H9 (cell line): ENCODE results near the gene C17orf113. TPM values are rescaled to one million over a fixed set of nuclear protein-coding genes. Genes with fewer than 3 reads are reported as not detected.

Experiments used
- DNase-seq: peaks from one replicate; pipeline ENCODE4 v3.0.0-alpha.2; 2017
- H2AFZ ChIP-seq: one replicate; pipeline ENCODE4 v1.6.1; 2013; ENCODE audit warnings: mild to moderate bottlenecking, low read length, control low read depth, moderate library complexity
- H2AK5ac ChIP-seq: 2 replicates; pipeline ENCODE4 v1.6.1; 2013; ENCODE audit warnings: low read length, control low read depth, mixed read lengths; ENCODE audit not compliant: insufficient read length
- H2BK120ac ChIP-seq: one replicate; pipeline ENCODE4 v1.6.1; 2013; ENCODE audit warnings: low read depth, mild to moderate bottlenecking, low read length, control low read depth, inconsistent platforms; ENCODE audit not compliant: poor library complexity, severe bottlenecking
- H2BK12ac ChIP-seq: 2 replicates; pipeline ENCODE4 v1.6.1; 2013; ENCODE audit warnings: low read length, control low read depth, mixed read lengths, low read depth; ENCODE audit not compliant: insufficient read length
- H2BK15ac ChIP-seq: 2 replicates; pipeline ENCODE4 v1.6.1; 2013; ENCODE audit warnings: low read depth, low read length, control low read depth
- H2BK20ac ChIP-seq: one replicate; pipeline ENCODE4 v1.6.1; 2013; ENCODE audit warnings: low read depth, mild to moderate bottlenecking, low read length, control low read depth, inconsistent platforms; ENCODE audit not compliant: poor library complexity, severe bottlenecking
- H2BK5ac ChIP-seq: 2 replicates; pipeline ENCODE4 v1.6.1; 2013; ENCODE audit warnings: low read length, control low read depth, mixed read lengths; ENCODE audit not compliant: insufficient read length
- H3K14ac ChIP-seq: 2 replicates; pipeline ENCODE4 v1.6.1; 2013; ENCODE audit warnings: low read length, control low read depth; ENCODE audit not compliant: insufficient read depth
- H3K18ac ChIP-seq: 2 replicates; pipeline ENCODE4 v1.6.1; 2013; ENCODE audit warnings: low read depth, mild to moderate bottlenecking, mixed read lengths, low read length, control low read depth; ENCODE audit not compliant: insufficient read length
- H3K23ac ChIP-seq: 2 replicates; pipeline ENCODE4 v1.6.1; 2013; ENCODE audit warnings: low read length, control low read depth, mixed read lengths, low read depth; ENCODE audit not compliant: insufficient read length
- H3K23me2 ChIP-seq: 2 replicates; pipeline ENCODE4 v1.6.1; 2013; ENCODE audit warnings: low read depth, mild to moderate bottlenecking, mixed read lengths, low read length, control low read depth; ENCODE audit not compliant: insufficient read length, poor library complexity, severe bottlenecking
- H3K27ac ChIP-seq: 2 replicates; pipeline ENCODE4 v1.5.1; 2013; ENCODE audit warnings: low read length, control low read depth, mixed read lengths, low read depth; ENCODE audit not compliant: insufficient read length
- H3K27me3 ChIP-seq: 2 replicates; pipeline ENCODE4 v1.6.1; 2013; ENCODE audit warnings: low read length, control low read depth, inconsistent platforms; ENCODE audit not compliant: insufficient read depth
- H3K4ac ChIP-seq: 2 replicates; pipeline ENCODE4 v1.6.1; 2013; ENCODE audit warnings: low read depth, mild to moderate bottlenecking, control low read depth, inconsistent platforms, low read length, moderate library complexity
- H3K4me1 ChIP-seq: 2 replicates; pipeline ENCODE4 v1.6.1; 2013; ENCODE audit warnings: low read length, control low read depth, inconsistent platforms; ENCODE audit not compliant: insufficient read depth
- H3K4me2 ChIP-seq: 2 replicates; pipeline ENCODE4 v1.6.1; 2013; ENCODE audit warnings: low read length, control low read depth, mixed read lengths; ENCODE audit not compliant: insufficient read length, insufficient read depth
- H3K56ac ChIP-seq: 2 replicates; pipeline ENCODE4 v1.6.1; 2013; ENCODE audit warnings: low read depth, mild to moderate bottlenecking, mixed read lengths, low read length, control low read depth; ENCODE audit not compliant: insufficient read length
- H3K79me1 ChIP-seq: 2 replicates; pipeline ENCODE4 v1.6.1; 2013; ENCODE audit warnings: low read depth, mild to moderate bottlenecking, moderate library complexity, low read length, control low read depth, inconsistent platforms; ENCODE audit not compliant: insufficient read depth, poor library complexity, severe bottlenecking
- H3K79me2 ChIP-seq: 2 replicates; pipeline ENCODE4 v1.6.1; 2013; ENCODE audit warnings: low read length, control low read depth, inconsistent platforms; ENCODE audit not compliant: insufficient read depth
- H3K9ac ChIP-seq: 2 replicates; pipeline ENCODE4 v1.6.1; 2013; ENCODE audit warnings: low read length, control low read depth, mixed read lengths; ENCODE audit not compliant: insufficient read length; ENCODE audit errors: extremely low read depth
- H3K9me3 ChIP-seq: one replicate; pipeline ENCODE4 v1.6.1; 2013; ENCODE audit warnings: low read depth, low read length, inconsistent platforms; ENCODE audit not compliant: control insufficient read depth
- H3T11ph ChIP-seq: one replicate; pipeline ENCODE4 v1.6.1; 2013; ENCODE audit warnings: mild to moderate bottlenecking, low read length, control low read depth, inconsistent platforms
- H4K20me1 ChIP-seq: one replicate; pipeline ENCODE4 v1.6.1; 2013; ENCODE audit not compliant: control insufficient read depth, insufficient read length, insufficient read depth
- H4K5ac ChIP-seq: 2 replicates; pipeline ENCODE4 v1.6.1; 2013; ENCODE audit warnings: low read depth, mild to moderate bottlenecking, mixed read lengths, low read length, control low read depth; ENCODE audit not compliant: insufficient read length
- H4K8ac ChIP-seq: replicated peaks from 2 replicates; pipeline ENCODE4 v1.6.1; 2013; ENCODE audit warnings: low read length, control low read depth, mixed read lengths, low read depth; ENCODE audit not compliant: insufficient read length
- H4K91ac ChIP-seq: 2 replicates; pipeline ENCODE4 v1.6.1; 2013; ENCODE audit warnings: low read depth, mild to moderate bottlenecking, moderate library complexity, mixed read lengths, low read length, control low read depth; ENCODE audit not compliant: insufficient read length
- H3K27ac Mint-ChIP-seq, 3 experiments: 2 replicates in 2 of 3; 3 replicates in 1 of 3; pipeline ENCODE4 v1.8.0; 2020 to 2021; ENCODE audit warnings: mixed read lengths in 3 of 3, mild to moderate bottlenecking in 1 of 3, moderate library complexity in 1 of 3
- H3K27me3 Mint-ChIP-seq: 2 replicates; pipeline ENCODE4 v1.8.0; 2021; ENCODE audit warnings: low read depth, mild to moderate bottlenecking, moderate library complexity, mixed read lengths
- H3K36me3 Mint-ChIP-seq, 3 experiments: 2 replicates in 2 of 3; 3 replicates in 1 of 3; pipeline ENCODE4 v1.8.0; 2020 to 2021; ENCODE audit warnings: low read depth in 3 of 3, mixed read lengths in 3 of 3; ENCODE audit not compliant: insufficient read depth in 1 of 3
- H3K4me1 Mint-ChIP-seq, 2 experiments: 2 replicates each; pipeline ENCODE4 v1.8.0; 2020; ENCODE audit warnings: mixed read lengths in 2 of 2
- H3K4me3 Mint-ChIP-seq, 2 experiments: 2 replicates in 1 of 2; 3 replicates in 1 of 2; pipeline ENCODE4 v1.8.0; 2020 to 2021; ENCODE audit warnings: mild to moderate bottlenecking in 2 of 2, mixed read lengths in 2 of 2, moderate library complexity in 1 of 2
- H3K9me3 Mint-ChIP-seq, 2 experiments: 2 replicates in 1 of 2; 3 replicates in 1 of 2; pipeline ENCODE4 v1.8.0; 2020; ENCODE audit warnings: mild to moderate bottlenecking in 2 of 2, mixed read lengths in 2 of 2, moderate library complexity in 1 of 2
- CTCF ChIP-seq: fragments of 200-600 bp; sonication (generic); conservative IDR thresholded peaks from 3 replicates; pipeline ENCODE4 v1.8.0; 2021; ENCODE audit warnings: antibody characterized with exemption, mild to moderate bottlenecking
- WGBS: extraction: QIAGEN DNeasy Blood & Tissue Kit; methylation state at CpG from one replicate; pipeline ENCODE4 v1.1.7; 2013; ENCODE audit warnings: missing lambda C conversion rate, low lambda C conversion rate, mixed read lengths; ENCODE audit not compliant: insufficient read length; ENCODE audit errors: extremely low coverage; 5-methylcytosine and 5-hydroxymethylcytosine counted together
- total RNA-seq: library from RNA; stranded (reverse); gene quantifications from 2 replicates; pipeline ENCODE4 v1.2.1, GENCODE V29; 2021

The C17orf113 gene
- total RNA-seq, 1 experiment from 2014 or later, result 1.0 TPM

GRCh38 chr17:42076797-42077559 is 26.6 kb upstream of the C17orf113 start:
- no peak for TF ChIP-seq CTCF
- Histone ChIP-seq H3K14ac (no peak overlapping the region), H3K56ac (no peak overlapping the region), H2BK5ac (no peak overlapping the region), H3K79me2 (no peaks in the 10 kb centered on the region), H3K79me1 (no peaks in the 10 kb centered on the region), H2BK20ac (no peak overlapping the region), H4K5ac (no peak overlapping the region), H3K4me1 (no peaks in the 10 kb centered on the region), H3K9me3 (no peaks in the 10 kb centered on the region), H3K23ac (no peak overlapping the region), H3K27ac (no peak overlapping the region), H2BK120ac (no peak overlapping the region), H3K18ac (no peak overlapping the region), H3K4ac (no peak overlapping the region), H3K9ac (no peak overlapping the region), H4K91ac (no peak overlapping the region), H2AFZ (no peak overlapping the region), H2BK12ac (no peak overlapping the region), H4K20me1 (no peaks in the 10 kb centered on the region), H3K27me3 (no peaks in the 10 kb centered on the region), H3T11ph (no peak overlapping the region), H2AK5ac (no peak overlapping the region), H3K4me2 (no peak overlapping the region), H3K23me2 (peaks cover 6% of the 10 kb centered on the region), H2BK15ac (no peak overlapping the region), H4K8ac (no peak overlapping the region)
- H3K4me3 Mint-ChIP-seq, result no peak overlapping the region
- no peak for DNase-seq
- no CpG with 5 or more reads among the region's 4 CpGs for WGBS
- peaks cover 6% of the 10 kb centered on the region for H3K27me3 Mint-ChIP-seq
- no peaks in the 10 kb centered on the region for H3K9me3 Mint-ChIP-seq
- no peaks in the 10 kb centered on the region; a peak in 1 of 7 replicates for H3K36me3 Mint-ChIP-seq
- H3K4me1 Mint-ChIP-seq, result peaks cover 9 to 18% of the 10 kb centered on the region in 2 experiments
- no peak overlapping the region for H3K27ac Mint-ChIP-seq
